ENCODE data around the gene RDH5. TPM values are rescaled to one million over a fixed set of nuclear protein-coding genes. Genes with fewer than 3 reads are reported as not detected.

Gene RDH5
- total and polyA plus RNA-seq, 2 of the 13 experiments (the other 11 are each of a cell fraction or from before 2014, with no cell fraction given), result 2.6 to 5.7 TPM

DNA sequence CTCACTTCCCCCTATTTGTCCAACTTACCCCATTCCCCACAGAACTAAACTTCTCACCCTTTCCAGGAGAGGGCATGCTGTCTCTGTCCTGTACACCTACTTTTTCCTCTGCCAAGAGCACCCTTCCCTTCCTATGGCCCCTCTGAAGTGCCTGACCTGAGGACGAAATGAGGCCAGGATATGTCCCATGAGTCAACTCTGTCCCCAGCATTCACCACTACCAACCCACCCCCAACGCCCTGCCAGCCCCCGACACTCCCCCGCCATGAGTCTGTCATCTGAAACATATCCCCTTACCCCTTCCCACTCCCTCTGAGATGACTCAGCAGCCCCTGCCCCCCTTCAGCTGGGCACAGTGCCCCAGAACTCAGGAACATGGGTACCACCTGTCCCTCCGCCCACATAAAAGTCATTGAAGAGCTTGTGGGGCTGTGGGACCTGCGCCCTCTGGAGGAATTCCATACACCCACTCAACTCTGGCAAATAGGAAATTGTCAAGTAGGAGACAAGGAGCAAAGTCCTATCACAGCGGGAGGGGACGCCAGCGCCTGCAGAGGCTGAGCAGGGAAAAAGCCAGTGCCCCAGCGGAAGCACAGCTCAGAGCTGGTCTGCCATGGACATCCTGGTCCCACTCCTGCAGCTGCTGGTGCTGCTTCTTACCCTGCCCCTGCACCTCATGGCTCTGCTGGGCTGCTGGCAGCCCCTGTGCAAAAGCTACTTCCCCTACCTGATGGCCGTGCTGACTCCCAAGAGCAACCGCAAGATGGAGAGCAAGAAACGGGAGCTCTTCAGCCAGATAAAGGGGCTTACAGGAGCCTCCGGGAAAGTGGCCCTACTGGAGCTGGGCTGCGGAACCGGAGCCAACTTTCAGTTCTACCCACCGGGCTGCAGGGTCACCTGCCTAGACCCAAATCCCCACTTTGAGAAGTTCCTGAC is 38.8 kb upstream of the RDH5 start (continued):
- peak; percentile 96 for TF ChIP-seq PHF5A (CRISPR knock-in tag; IDR thresholded peaks at IDR 0.05; ENCODE audit: low read depth, unreplicated experiment)
- no peak for TF ChIP-seq ZFP62 (CRISPR knock-in tag; IDR thresholded peaks at IDR 0.05)
- no peak for TF ChIP-seq ZNF841 (CRISPR knock-in tag; IDR thresholded peaks at IDR 0.05; ENCODE audit: borderline replicate concordance)
- 0 out of 2 replicates have a peak, but pooled peaks have one; percentile 62 for TF ChIP-seq DNMT1 (CRISPR knock-in tag; IDR thresholded peaks at IDR 0.05)
- TF ChIP-seq GABPA (IDR thresholded peaks at IDR 0.05; ENCODE audit: low read depth, low read length), result no peak
- TF ChIP-seq GABPA (CRISPR knock-in tag; IDR thresholded peaks at IDR 0.05; ENCODE audit: low read depth), result peak; percentile 39; the same call in 1 of the 2 replicates
- TF ChIP-seq ZSCAN9 (CRISPR knock-in tag; IDR thresholded peaks at IDR 0.05; ENCODE audit: borderline replicate concordance), result peak; percentile 81; the same call in 1 of the 2 replicates
- no peak for TF ChIP-seq ZNF10 (CRISPR knock-in tag; IDR thresholded peaks at IDR 0.05; ENCODE audit: borderline replicate concordance, low read depth)
- TF ChIP-seq, protein P1, sequence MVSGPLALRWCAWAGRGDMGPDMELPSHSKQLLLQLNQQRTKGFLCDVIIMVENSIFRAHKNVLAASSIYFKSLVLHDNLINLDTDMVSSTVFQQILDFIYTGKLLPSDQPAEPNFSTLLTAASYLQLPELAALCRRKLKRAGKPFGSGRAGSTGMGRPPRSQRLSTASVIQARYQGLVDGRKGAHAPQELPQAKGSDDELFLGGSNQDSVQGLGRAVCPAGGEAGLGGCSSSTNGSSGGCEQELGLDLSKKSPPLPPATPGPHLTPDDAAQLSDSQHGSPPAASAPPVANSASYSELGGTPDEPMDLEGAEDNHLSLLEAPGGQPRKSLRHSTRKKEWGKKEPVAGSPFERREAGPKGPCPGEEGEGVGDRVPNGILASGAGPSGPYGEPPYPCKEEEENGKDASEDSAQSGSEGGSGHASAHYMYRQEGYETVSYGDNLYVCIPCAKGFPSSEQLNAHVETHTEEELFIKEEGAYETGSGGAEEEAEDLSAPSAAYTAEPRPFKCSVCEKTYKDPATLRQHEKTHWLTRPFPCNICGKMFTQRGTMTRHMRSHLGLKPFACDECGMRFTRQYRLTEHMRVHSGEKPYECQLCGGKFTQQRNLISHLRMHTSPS (CRISPR knock-in tag; IDR thresholded peaks at IDR 0.05; ENCODE audit: low read depth), result peak; percentile 93
- TF ChIP-seq PCBP1 (IDR thresholded peaks at IDR 0.05; ENCODE audit: borderline replicate concordance, low read depth, low read length), result no peak
- TF ChIP-seq, protein P2, sequence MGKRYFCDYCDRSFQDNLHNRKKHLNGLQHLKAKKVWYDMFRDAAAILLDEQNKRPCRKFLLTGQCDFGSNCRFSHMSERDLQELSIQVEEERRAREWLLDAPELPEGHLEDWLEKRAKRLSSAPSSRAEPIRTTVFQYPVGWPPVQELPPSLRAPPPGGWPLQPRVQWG (CRISPR knock-in tag; IDR thresholded peaks at IDR 0.05; ENCODE audit: borderline replicate concordance, low read depth), result no peak
- TF ChIP-seq ZNF274 (CRISPR knock-in tag; IDR thresholded peaks at IDR 0.05), result 0 out of 2 replicates have a peak, but pooled peaks have one; percentile 31
- TF ChIP-seq, protein P3, sequence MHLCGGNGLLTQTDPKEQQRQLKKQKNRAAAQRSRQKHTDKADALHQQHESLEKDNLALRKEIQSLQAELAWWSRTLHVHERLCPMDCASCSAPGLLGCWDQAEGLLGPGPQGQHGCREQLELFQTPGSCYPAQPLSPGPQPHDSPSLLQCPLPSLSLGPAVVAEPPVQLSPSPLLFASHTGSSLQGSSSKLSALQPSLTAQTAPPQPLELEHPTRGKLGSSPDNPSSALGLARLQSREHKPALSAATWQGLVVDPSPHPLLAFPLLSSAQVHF (CRISPR knock-in tag; IDR thresholded peaks at IDR 0.05), result no peak
- TF ChIP-seq MIXL1 (CRISPR knock-in tag; IDR thresholded peaks at IDR 0.05), result 0 out of 2 replicates have a peak, but pooled peaks have one; percentile 47
- peak; percentile 83 for TF ChIP-seq SPEN (CRISPR knock-in tag; IDR thresholded peaks at IDR 0.05; ENCODE audit: low read depth)
- 0 out of 2 replicates have a peak, but pooled peaks have one; percentile 34 for TF ChIP-seq NCOA1 (CRISPR knock-in tag; IDR thresholded peaks at IDR 0.05)
- TF ChIP-seq, protein P4, sequence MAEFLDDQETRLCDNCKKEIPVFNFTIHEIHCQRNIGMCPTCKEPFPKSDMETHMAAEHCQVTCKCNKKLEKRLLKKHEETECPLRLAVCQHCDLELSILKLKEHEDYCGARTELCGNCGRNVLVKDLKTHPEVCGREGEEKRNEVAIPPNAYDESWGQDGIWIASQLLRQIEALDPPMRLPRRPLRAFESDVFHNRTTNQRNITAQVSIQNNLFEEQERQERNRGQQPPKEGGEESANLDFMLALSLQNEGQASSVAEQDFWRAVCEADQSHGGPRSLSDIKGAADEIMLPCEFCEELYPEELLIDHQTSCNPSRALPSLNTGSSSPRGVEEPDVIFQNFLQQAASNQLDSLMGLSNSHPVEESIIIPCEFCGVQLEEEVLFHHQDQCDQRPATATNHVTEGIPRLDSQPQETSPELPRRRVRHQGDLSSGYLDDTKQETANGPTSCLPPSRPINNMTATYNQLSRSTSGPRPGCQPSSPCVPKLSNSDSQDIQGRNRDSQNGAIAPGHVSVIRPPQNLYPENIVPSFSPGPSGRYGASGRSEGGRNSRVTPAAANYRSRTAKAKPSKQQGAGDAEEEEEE (CRISPR knock-in tag; IDR thresholded peaks at IDR 0.05; ENCODE audit: borderline replicate concordance), result peak; percentile 33; the same call in 1 of the 2 replicates
- TF ChIP-seq, protein P5, sequence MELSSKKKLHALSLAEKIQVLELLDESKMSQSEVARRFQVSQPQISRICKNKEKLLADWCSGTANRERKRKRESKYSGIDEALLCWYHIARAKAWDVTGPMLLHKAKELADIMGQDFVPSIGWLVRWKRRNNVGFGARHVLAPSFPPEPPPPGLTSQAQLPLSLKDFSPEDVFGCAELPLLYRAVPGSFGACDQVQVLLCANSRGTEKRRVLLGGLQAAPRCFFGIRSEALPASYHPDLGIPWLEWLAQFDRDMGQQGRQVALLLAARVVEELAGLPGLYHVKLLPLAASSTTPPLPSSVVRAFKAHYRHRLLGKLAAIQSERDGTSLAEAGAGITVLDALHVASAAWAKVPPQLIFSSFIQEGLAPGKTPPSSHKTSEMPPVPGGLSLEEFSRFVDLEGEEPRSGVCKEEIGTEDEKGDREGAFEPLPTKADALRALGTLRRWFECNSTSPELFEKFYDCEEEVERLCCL (CRISPR knock-in tag; IDR thresholded peaks at IDR 0.05; ENCODE audit: borderline replicate concordance), result no peak
- TF ChIP-seq, protein P6, sequence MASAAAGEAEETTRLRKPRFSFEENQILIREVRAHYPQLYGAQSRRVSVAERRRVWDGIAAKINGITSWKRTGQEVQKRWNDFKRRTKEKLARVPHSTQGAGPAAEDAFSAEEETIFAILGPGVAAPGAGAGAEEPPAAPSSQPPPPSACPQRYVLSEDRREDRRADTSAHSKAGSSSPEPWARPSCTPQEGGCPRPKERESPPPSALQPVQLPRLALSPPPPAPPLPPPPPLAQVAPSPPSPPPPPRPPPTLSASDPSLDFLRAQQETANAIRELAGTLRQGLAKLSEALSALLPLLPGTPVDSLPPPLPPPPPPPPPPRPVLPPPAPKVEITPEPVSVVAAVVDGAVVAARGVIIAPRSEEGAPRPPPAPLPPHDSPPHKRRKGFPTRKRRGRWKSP (CRISPR knock-in tag; IDR thresholded peaks at IDR 0.05), result peak; percentile 41; the same call in 1 of the 2 replicates
- no peak for TF ChIP-seq ZNF598 (CRISPR knock-in tag; IDR thresholded peaks at IDR 0.05; ENCODE audit: borderline replicate concordance)
- TF ChIP-seq ZNF607 (CRISPR knock-in tag; IDR thresholded peaks at IDR 0.05; ENCODE audit: borderline replicate concordance), result no peak
